ENCODE results near the gene CPN2. TPM values are rescaled to one million over a fixed set of nuclear protein-coding genes. Genes with fewer than 3 reads are reported as not detected.

CPN2 gene
- total RNA-seq, 4 donors from 2014 or later, result not detected

DNA sequence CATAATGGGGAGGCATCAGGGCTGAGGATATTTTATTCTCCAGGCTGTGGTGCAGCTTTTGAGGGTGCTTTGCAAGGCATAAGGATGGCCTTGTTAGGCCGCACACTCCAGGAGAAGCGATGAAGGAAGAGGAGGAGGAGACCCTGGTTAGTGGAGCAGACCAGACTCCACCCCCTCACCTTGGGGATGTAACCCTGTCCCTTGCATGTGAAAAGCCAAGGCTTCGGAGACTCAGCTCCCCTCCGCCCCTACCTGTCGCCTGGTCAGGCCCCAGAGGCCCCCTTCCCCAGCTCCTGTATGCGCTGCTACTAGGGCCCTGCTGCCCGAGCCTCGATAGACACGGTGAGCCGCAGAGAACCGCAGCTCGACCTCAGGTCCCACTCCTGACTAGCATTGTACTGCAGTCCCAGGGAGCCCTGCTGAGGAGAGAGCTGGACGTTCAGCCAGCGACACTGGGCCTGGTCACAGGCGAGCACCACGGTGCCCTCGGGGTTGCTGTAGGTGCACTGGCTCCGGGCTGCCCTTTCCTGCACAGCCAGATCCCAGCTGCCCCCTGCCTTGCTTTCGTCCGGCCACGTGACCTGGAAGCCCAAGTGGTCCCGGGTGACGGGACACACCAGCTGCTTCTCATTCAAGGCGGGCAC is 10.2 kb downstream of the CPN2 start:
- DNase-seq, result no peak
- H3K9me3 ChIP-seq, result no peaks in the 10 kb centered on the region
- H3K4me3 ChIP-seq, result no peak overlapping the region
- TF ChIP-seq, protein P1, sequence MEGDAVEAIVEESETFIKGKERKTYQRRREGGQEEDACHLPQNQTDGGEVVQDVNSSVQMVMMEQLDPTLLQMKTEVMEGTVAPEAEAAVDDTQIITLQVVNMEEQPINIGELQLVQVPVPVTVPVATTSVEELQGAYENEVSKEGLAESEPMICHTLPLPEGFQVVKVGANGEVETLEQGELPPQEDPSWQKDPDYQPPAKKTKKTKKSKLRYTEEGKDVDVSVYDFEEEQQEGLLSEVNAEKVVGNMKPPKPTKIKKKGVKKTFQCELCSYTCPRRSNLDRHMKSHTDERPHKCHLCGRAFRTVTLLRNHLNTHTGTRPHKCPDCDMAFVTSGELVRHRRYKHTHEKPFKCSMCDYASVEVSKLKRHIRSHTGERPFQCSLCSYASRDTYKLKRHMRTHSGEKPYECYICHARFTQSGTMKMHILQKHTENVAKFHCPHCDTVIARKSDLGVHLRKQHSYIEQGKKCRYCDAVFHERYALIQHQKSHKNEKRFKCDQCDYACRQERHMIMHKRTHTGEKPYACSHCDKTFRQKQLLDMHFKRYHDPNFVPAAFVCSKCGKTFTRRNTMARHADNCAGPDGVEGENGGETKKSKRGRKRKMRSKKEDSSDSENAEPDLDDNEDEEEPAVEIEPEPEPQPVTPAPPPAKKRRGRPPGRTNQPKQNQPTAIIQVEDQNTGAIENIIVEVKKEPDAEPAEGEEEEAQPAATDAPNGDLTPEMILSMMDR (IDR thresholded peaks at IDR 0.05), result no peak
- TF ChIP-seq POLR2A (IDR thresholded peaks at IDR 0.05), result no peak
- no peaks in the 10 kb centered on the region for H3K27me3 ChIP-seq
- H3K36me3 ChIP-seq, result no peaks in the 10 kb centered on the region
- H3K4me1 ChIP-seq, result no peaks in the 10 kb centered on the region
- no peak overlapping the region for H3K27ac ChIP-seq

DNA sequence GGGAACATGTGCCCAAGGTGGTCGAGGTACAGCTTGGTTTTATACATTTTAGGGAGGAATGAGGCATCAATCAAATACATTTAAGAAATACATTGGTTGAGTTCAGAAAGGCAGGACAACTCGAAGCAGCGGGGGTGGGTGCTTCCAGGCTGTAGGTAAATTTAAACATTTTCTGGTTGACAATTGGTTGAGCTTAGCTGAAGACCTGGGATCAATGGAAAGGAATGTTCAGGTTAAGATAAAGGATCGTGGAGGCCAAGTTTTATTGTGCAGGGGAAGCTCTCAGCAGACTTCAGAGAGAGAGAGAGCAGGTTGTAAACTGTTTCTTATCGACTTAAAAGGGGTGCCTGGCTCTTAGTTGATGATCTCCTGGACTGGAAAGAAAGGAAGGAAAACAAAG is 11.3 kb downstream of the CPN2 start:
- TF ChIP-seq, protein P1 (IDR thresholded peaks at IDR 0.05), result no peak
- no peak for TF ChIP-seq POLR2A (IDR thresholded peaks at IDR 0.05)
- no peak for DNase-seq
- H3K27me3 ChIP-seq, result no peaks in the 10 kb centered on the region
- H3K27ac ChIP-seq, result no peak overlapping the region
- no peaks in the 10 kb centered on the region for H3K9me3 ChIP-seq
- no peaks in the 10 kb centered on the region for H3K4me1 ChIP-seq
- H3K36me3 ChIP-seq, result no peaks in the 10 kb centered on the region
- no peak overlapping the region for H3K4me3 ChIP-seq

DNA sequence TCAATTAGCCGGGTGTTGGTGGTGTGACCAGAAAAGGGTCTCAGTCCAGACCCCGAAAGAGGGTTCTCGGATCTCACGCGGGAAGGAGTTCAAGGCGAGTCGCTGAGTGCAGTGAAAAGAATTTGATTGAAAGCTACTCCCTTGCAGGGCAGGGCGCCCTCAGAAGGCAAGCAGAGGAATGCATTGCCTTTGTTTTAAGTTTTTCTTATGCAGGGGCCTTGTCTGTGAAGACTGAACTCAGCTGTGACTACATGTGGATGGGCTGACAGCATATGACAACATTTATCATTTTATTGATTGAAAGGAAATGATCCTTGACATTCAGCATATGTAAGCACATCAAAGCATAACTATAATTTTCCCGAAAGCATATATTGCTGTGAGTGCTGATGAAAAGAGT is 11.8 kb downstream of the CPN2 start:
- TF ChIP-seq POLR2A (IDR thresholded peaks at IDR 0.05), result no peak
- TF ChIP-seq, protein P1 (IDR thresholded peaks at IDR 0.05), result no peak
- Histone ChIP-seq H3K27ac (no peak overlapping the region), H3K9me3 (no peaks in the 10 kb centered on the region), H3K4me3 (no peak overlapping the region), H3K36me3 (no peaks in the 10 kb centered on the region), H3K27me3 (no peaks in the 10 kb centered on the region), H3K4me1 (no peaks in the 10 kb centered on the region)
- DNase-seq, result no peak

DNA sequence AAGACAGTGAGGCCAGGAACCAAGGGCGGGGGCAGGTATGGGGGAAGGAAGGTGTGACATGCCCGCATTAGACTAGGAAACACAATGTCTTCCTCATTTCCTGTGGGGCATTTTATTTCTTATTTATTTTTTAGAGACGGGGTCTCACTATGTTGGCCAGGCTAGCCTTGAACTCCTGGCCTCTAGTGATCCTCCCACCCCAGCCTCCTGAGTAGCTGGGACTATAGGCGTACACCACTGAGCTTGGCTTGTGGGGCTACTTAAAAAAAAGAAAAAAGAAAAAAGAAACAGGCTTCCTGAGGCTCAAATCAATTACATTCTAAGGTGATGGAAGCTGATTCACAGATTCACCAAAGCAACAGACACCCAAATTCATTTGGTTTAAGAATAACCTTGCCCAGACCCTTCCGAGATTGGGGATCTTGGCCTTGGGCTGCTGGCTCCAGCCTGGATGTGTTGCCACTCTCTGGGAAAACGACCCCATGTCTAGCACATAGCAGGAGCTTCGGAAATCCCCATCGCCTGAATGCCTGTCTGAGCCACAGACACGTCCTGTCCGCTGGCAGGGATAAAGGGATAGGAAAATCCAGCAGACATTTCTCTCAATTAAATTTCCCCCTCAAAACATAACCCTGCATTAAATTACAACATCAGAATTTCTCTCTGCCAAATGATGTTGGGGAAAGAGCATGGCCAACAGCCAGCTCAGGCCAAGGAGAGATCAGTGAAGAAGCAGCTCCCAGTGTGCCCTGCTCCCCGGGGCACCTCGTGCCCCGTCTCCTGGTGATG is 13.0 kb downstream of the CPN2 start:
- peaks cover 0 to 7% (median 3%) of the 10 kb centered on the region in 4 donors for H3K4me1 ChIP-seq
- H3K36me3 ChIP-seq, result no peaks in the 10 kb centered on the region
- DNase-seq, result no peak
- no peaks in the 10 kb centered on the region for H3K27me3 ChIP-seq
- H3K9me3 ChIP-seq, result peaks cover 0 to 4% (median 0%) of the 10 kb centered on the region in 4 donors
- H3K4me3 ChIP-seq, result no peak overlapping the region
- no peak overlapping the region for H3K27ac ChIP-seq
- TF ChIP-seq, protein P1 (IDR thresholded peaks at IDR 0.05), result no peak
- TF ChIP-seq POLR2A (IDR thresholded peaks at IDR 0.05), result no peak

DNA sequence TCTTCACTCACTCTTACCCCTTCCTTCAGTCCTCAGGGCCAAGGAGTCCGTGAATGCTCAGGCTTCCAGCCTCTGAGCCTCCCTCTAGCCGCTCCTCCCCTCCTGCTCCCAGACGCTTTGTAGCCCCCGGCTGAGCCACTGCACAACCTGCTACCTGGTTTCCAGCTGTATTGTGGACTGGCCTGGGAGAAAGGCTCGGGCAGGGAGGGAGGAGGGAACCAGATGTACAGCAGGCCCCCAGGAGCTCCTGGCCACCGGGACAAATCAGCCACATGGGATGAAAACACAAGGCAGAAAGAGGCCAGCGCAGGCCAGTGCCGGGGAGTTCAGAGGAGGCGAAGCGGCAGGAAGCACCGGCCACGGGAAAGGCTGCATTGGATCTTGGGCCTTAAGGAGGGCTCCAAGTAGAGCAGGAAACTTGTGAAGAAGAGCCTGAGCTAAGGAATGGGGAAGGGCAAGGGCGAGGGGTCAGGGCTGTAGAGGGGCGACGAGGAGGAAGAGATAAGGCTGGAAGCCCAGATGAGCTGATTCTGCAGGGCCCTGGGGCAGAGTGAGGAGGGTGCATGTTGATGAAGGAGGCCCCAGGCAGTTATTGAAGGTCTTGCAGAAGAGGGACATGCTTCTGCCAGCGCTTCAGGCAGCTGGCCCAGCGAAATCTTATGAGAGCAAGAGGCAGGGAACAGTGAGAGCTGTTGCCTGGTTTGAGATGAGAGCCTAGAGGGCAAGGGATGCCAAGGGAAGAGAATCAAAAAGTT is 14.3 kb downstream of the CPN2 start:
- Histone ChIP-seq H3K27me3 (no peaks in the 10 kb centered on the region), H3K4me3 (no peak overlapping the region), H3K4me1 (peaks cover 0 to 10% (median 4%) of the 10 kb centered on the region in 4 donors), H3K9me3 (peaks cover 0 to 4% (median 0%) of the 10 kb centered on the region in 4 donors), H3K27ac (no peak overlapping the region), H3K36me3 (no peaks in the 10 kb centered on the region)
- TF ChIP-seq, protein P1 (IDR thresholded peaks at IDR 0.05), result no peak
- no peak for TF ChIP-seq POLR2A (IDR thresholded peaks at IDR 0.05)
- no peak for DNase-seq
